AG04449 (cell line): Measurements from ENCODE around the gene ATP12A.

Source experiments
- CTCF ChIA-PET: fragments of 350-600 bp; formaldehyde crosslinking; extraction: SDS; loops from one replicate; lab custom pipeline; 2021; ENCODE audit warnings: antibody characterized with exemption; lab: Yijun Ruan, JAX
- POLR2A ChIA-PET: fragments of 400-600, 350-600 bp; formaldehyde crosslinking; extraction: SDS; loops from one replicate; lab custom pipeline; 2020; ENCODE audit warnings: antibody characterized with exemption, inconsistent platforms; lab: Yijun Ruan, JAX
- DNase-seq: peaks from one replicate; pipeline ENCODE4 v3.0.0-alpha.2; 2010; ENCODE audit warnings: low read depth, low spot score
- H3K4me3 ChIP-seq: 2 replicates; pipeline ENCODE4 v1.5.1; 2011; ENCODE audit warnings: low read depth, mild to moderate bottlenecking, control low read depth, low read length
- CTCF ChIP-seq: IDR thresholded peaks from one replicate; pipeline ENCODE4 v1.5.1; 2011; ENCODE audit warnings: mild to moderate bottlenecking, moderate library complexity, low read length, control low read depth, inconsistent platforms; ENCODE audit not compliant: insufficient read depth; ENCODE audit errors: missing control alignments

The ATP12A gene

GRCh38 chr13:24650161-24650560 lies 30.0 kb upstream of the ATP12A start:
- no peak overlapping the region for H3K4me3 ChIP-seq
- no peak for DNase-seq
- ChIA-PET POLR2A (no interaction called here), CTCF (interaction anchor here (1.5 kb wide), 1 partner anchor 23 kb away, joined by 5 read pairs; no protein-coding TSS in a partner anchor)
- TF ChIP-seq CTCF = no peak

GRCh38 chr13:24651718-24652345 lies 28.4 kb upstream of the ATP12A start:
- POLR2A ChIA-PET = no interaction called here
- DNase-seq = no peak
- H3K4me3 ChIP-seq = no peak overlapping the region
- TF ChIP-seq CTCF = no peak
- CTCF ChIA-PET = no interaction called here

DNA sequence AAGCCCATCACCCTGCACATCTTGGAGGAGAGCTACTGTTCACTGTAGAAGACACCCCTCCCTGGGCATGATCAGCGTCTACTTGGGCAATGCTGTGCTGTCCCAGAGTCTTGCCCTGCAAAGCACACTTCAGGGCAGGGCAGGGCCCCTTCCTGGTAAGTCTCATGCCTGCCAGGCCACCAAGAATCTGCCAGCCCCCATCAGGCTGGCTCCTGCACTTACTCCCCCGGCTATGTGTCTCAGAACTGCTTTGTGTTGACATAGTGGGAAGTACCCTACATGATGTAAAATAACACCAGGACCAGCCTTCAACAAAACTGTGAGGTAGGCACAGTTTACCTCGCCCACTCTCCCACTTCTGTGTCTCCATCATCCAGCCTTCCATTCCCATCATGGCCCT lies 27.8 kb upstream of the ATP12A start:
- CTCF ChIA-PET = interaction anchor here (0.6 kb wide), 1 partner anchor 26 kb away, joined by 3 read pairs; no protein-coding TSS in a partner anchor
- POLR2A ChIA-PET = no interaction called here
- DNase-seq = no peak
- no peak for TF ChIP-seq CTCF
- H3K4me3 ChIP-seq = no peak overlapping the region

DNA sequence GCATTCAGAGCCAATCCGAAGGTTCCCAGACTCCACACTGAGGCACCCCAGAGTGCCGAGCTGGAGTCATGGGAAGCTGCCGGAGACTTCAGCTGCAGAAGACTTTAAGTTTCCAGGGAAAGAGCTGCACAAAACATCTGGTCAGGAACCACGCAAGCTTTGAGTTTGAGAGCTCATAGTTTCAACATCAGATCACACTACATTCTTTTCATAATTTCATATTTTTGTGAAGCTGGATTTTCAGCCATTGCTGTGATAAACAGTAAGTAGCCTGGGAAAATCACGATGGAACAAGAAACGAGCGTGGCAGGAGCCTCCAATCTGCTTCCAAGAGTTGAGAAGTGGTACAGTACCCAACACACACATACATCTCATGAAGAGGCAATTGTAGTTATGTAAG lies 25.5 kb upstream of the ATP12A start:
- CTCF ChIA-PET = interaction anchor here (0.8 to 1.6 kb wide), 8 partner anchors 10 to 49 kb away, joined by 3 to 7 read pairs (median 4); no protein-coding TSS in a partner anchor
- DNase-seq = no peak
- TF ChIP-seq CTCF = no peak

DNA sequence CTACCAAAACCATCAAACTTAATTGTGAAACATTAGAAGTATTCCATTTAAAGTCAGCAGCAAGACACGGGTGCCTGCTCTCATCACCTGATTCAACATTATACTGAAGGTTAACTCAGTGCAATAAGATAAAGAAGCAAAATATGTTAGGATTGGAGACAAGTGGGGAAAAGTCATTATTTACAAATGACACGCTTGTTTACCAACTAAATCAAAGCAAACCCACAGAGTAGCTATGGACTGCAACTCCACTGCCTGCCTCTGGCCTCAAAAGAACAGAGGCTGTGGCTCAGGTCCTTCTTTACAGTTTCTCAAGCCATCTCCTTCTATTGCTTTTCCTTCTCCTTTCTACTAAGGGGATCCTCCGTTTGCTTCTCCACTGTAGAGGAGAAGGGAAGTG lies 21.0 kb upstream of the ATP12A start:
- ChIA-PET CTCF (interaction anchor here (1.7 kb wide), 1 partner anchor 11 kb away, joined by 7 read pairs; no protein-coding TSS in a partner anchor), POLR2A (no interaction called here)
- no peak overlapping the region for H3K4me3 ChIP-seq
- no peak for TF ChIP-seq CTCF
- DNase-seq = no peak

More for the DNA sequence above, 25.5 kb upstream of the ATP12A start:
- POLR2A ChIA-PET = no interaction called here
- no peak overlapping the region for H3K4me3 ChIP-seq

- no peak overlapping the region for H3K4me3 ChIP-seq
- no peak for TF ChIP-seq CTCF
- CTCF ChIA-PET = interaction anchor here (0.9 to 1.7 kb wide), 2 partner anchors 10 to 12 kb away, joined by 3 to 7 read pairs; no protein-coding TSS in a partner anchor
- no peak for DNase-seq
- POLR2A ChIA-PET = no interaction called here
These were observed 20.0 kb upstream of the ATP12A start for GRCh38 chr13:24660023-24660741.
